AG10803 (cell line): ENCODE data around the gene GABPB1.

ENCODE experiments used
- DNase-seq: peaks from one replicate; pipeline ENCODE4 v3.0.0; 2010; ENCODE audit warnings: low read depth
- H3K4me3 ChIP-seq: 2 replicates; pipeline ENCODE4 v1.5.1; 2011; ENCODE audit warnings: mild to moderate bottlenecking, low read length, control low read depth
- CTCF ChIP-seq: conservative IDR thresholded peaks from 2 replicates; pipeline ENCODE4 v1.5.1; 2011; ENCODE audit warnings: mild to moderate bottlenecking, low read length, control low read depth, inconsistent platforms

Gene GABPB1

DNA sequence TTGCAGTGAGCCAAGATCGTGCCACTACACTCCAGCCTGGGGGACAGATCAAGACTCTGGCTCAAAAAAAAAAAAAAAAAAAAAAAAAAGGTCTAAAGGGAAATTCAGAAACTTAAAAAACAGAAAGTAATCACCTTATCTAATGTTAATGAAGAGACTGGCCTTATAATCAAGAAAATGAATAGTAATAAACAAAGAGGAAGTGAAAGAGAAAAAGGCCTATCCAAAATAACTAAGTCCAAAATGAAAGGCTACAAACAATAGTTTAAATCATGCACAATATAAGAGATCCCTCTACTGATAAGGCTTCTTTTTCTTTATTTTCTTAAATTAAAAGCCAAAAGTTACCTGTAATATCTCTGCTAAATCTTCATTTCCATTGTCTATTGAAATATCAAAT lies 52.4 kb downstream of the GABPB1 start:
- no peak overlapping the region for H3K4me3 ChIP-seq
- no peak for TF ChIP-seq CTCF
- no peak for DNase-seq

GRCh38 chr15:50298340-50298739 lies 56.7 kb downstream of the GABPB1 start:
- no peak for TF ChIP-seq CTCF
- H3K4me3 ChIP-seq: no peak overlapping the region
- DNase-seq: peak; percentile 29

- no peak for TF ChIP-seq CTCF
- no peak overlapping the region for H3K4me3 ChIP-seq
- no peak for DNase-seq
These were observed 59.0 kb downstream of the GABPB1 start for GRCh38 chr15:50295966-50296365.

DNA sequence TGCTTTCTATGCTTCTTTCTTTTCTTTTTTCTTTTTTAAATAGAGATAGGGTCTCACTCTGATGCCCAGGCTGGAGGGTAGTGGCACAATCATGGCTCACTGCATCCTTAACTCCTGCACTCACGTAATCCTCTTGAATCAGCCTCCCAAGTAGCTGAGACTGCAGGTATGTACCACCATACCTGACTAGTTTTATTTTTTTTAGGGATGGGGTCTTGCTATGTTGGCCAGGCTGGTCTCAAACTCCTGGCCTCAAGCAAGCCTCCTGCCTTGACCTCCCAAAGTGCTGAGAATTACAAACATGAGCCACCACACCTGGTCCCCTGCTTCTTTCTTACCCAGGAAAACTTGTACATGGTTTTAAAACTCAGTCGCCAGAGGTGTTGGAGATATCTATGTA lies 65.2 kb downstream of the GABPB1 start:
- H3K4me3 ChIP-seq: no peak overlapping the region
- TF ChIP-seq CTCF: no peak
- no peak for DNase-seq

- no peak for DNase-seq
- no peak overlapping the region for H3K4me3 ChIP-seq
- no peak for TF ChIP-seq CTCF
These were observed 67.5 kb downstream of the GABPB1 start for GRCh38 chr15:50287324-50288116.

GRCh38 chr15:50281427-50281826 lies 73.6 kb downstream of the GABPB1 start:
- no peak for TF ChIP-seq CTCF
- no peak overlapping the region for H3K4me3 ChIP-seq
- no peak for DNase-seq

DNA sequence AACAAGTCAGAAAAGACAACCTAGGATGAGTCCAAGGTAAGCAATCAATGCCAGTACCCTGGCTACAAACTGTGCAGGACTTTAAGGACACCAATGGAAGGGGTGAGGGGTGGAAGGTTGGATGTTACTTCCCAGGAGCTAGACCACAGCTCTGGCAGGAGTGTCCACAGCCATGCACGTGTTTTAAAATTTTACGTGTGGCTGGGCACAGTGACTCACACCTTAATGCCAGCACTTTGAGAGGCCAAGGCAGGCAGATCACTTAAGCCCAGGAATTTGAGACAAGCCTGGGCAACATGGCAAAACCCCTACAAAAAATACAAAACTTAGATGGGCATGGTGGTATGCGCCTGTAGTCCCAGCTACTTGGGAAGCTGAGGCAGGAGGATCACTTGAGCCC lies 74.7 kb downstream of the GABPB1 start:
- no peak overlapping the region for H3K4me3 ChIP-seq
- no peak for DNase-seq
- no peak for TF ChIP-seq CTCF
